ENCODE measurements around the gene GPR160.

The GPR160 gene

DNA sequence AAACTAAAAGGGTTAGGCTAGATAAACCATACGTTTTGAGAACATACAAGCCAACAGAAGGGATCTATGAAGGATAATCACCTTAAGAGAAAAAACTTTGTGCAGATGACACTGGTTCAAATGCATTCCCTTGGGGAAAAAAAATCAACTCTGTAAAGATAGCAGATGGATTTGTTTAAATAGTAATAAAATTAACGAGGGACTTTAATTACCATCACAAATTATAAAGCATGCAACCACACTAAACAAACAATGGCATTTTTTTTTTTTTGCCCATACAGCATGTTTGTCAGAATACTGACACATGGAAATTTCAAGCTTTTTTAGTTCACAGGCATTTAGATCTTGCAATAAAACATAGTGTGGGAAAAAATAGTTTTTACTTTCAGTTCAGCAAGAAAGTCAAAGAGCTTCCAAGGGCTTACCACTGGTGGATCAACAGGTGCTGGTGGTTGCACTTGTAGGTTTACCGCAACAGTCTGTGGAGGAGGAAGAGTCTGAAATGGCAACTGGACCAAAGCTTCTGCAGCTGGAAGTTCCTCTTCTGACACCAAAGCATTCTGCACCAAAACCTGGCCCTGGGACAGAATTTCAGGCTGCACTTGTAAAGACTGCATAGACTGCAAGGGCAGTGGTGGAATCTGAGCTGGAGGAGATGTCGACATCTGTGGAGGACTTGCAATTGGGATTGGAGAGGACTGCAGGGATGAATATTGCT lies 90.6 kb downstream of the GPR160 start:
- no peak for DNase-seq

DNA sequence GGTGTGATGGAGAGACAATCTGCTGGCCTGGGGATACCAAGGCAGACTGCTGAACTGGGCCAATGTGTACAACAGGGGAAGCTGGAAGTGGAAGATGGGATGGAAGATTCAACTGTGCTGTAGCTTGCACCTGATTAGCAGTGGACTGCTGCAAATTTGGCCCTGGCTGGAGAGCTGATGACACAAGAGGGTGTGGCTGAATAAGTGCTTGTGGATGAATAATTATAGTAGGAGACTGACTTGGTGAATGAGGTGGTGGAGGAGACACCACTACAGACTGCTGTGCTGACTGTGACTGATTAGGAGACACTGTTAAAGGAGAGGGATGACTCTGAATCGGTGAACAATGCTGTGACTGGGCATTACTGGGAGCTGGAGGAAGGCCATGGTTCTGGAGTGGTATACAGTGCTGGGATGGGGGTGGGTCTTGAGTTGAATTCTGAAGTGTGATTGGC lies 91.2 kb downstream of the GPR160 start:
- DNase-seq: no peak

DNA sequence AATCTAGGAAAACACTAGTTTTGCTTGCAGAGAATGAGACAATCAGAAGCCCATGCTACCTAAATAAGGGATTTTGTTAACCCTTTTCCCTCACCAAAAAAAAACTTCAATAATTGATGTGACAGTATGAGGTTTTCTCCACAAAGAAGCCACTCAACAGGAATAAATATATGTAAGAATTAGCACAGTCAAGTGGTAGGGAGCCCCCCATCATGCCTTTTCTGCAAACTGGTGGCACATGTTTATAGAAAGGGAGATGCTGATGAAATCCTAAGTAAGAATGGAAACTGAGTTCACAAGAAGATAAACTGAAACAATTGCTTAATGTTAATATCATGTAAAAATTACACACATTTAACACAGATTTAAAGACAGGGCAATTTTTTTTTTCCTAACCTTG lies 92.7 kb downstream of the GPR160 start:
- DNase-seq: no peak

DNA sequence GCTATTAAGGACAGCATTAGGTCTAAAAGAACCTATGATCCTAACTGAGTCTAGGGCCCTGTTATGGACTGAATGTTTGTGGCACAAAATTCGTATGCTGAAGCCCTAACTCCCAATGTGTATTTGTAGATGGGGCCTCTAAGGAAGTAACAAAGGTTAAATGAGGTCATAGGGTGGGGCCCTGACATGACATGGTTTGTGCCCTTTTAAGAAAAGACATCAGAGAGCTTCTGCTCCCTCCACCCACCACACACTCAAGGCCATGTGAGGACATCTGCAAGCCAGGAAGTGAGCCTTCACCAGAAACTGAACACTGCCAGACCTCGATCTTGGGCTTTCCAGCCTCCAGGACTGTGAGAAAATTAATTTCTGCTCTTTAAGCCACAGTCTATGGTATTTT lies 94.5 kb downstream of the GPR160 start:
- DNase-seq: no peak

All from right hindlimb (tissue), 1 donor.